NB4 (cell line): Measurements from ENCODE around the gene LMNTD1.

Source experiments
- POLR2A ChIP-seq: IDR thresholded peaks from 2 replicates; pipeline ENCODE4 v1.6.1; 2011; ENCODE audit warnings: mild to moderate bottlenecking; ENCODE audit not compliant: insufficient read length; ENCODE audit errors: extremely low read depth
- TF ChIP-seq, protein P1 (sequence below): IDR thresholded peaks from 2 replicates; pipeline ENCODE4 v1.6.1; 2011; ENCODE audit warnings: low read depth, low read length
- TF ChIP-seq, protein P2 (sequence below): IDR thresholded peaks from one replicate; pipeline ENCODE4 v1.5.1; 2012; ENCODE audit warnings: low read depth, low read length

DNA sequence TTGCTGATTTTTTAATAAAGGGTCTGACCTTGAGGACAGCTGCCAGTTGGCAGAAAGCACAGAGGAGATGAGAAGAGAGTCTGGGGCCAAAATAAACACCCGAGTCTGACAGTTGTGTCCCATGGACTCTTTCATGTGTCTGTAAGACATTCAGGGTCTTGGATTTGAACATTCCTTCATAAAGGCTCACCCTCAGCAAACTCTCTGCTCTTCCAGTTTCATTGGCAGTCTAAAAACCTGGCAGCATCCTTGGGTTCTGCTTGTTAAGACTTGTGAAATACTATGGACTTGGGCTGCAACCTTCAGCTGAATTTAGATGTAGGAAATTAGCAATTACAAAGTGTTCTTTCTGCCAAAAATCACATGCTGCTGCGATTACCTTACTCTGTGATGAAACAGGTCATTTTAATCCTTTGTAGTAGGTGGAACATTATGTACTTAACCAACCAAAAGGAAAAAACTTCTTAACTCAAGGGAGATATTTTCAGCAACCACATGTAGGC lies 32.0 kb upstream of the LMNTD1 start:
- TF ChIP-seq, protein P1, sequence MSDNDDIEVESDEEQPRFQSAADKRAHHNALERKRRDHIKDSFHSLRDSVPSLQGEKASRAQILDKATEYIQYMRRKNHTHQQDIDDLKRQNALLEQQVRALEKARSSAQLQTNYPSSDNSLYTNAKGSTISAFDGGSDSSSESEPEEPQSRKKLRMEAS, result no peak
- no peak for TF ChIP-seq POLR2A
- TF ChIP-seq, protein P2, sequence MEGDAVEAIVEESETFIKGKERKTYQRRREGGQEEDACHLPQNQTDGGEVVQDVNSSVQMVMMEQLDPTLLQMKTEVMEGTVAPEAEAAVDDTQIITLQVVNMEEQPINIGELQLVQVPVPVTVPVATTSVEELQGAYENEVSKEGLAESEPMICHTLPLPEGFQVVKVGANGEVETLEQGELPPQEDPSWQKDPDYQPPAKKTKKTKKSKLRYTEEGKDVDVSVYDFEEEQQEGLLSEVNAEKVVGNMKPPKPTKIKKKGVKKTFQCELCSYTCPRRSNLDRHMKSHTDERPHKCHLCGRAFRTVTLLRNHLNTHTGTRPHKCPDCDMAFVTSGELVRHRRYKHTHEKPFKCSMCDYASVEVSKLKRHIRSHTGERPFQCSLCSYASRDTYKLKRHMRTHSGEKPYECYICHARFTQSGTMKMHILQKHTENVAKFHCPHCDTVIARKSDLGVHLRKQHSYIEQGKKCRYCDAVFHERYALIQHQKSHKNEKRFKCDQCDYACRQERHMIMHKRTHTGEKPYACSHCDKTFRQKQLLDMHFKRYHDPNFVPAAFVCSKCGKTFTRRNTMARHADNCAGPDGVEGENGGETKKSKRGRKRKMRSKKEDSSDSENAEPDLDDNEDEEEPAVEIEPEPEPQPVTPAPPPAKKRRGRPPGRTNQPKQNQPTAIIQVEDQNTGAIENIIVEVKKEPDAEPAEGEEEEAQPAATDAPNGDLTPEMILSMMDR, result no peak
